ENCODE data around the gene SND1.

Gene SND1

DNA sequence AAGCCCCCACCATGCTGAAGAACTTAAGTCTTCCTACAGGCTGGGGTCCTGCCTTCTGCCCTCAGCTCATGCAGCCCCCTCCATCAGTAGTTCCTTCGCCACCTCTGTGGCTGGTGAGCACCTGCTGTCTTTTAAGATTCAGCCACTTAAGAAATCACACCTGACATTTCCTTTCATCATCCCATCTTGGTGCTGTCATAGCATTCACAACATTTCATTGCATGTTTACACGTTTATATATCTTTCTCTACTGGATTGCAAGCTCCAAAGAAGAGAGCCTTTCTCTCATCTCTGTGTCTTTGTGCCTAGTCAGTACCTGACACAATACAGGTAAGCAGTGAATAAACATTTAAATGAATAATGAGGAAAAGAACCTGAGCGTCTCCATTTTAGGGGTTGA is 38.3 kb downstream of the SND1 start:
- DNase-seq, result no peak

DNA sequence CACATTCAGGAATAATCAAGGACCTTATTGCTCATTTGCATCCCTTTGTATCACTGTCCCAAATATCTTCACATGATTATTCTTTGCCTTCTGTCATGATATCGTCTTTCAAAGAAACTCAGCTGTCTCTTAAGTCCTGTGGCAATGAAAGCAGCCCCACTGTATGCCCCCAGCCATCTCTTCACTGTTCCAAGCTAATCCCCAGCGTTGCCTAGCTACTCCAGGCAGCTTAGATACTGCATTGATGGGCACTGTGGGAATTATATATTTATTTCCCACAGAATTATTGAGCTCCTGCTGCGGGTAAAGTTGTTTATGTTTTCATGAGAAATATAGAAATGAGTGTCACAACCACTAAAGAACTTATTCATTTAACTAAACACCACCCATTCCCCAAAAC is 38.8 kb downstream of the SND1 start:
- no peak for DNase-seq

DNA sequence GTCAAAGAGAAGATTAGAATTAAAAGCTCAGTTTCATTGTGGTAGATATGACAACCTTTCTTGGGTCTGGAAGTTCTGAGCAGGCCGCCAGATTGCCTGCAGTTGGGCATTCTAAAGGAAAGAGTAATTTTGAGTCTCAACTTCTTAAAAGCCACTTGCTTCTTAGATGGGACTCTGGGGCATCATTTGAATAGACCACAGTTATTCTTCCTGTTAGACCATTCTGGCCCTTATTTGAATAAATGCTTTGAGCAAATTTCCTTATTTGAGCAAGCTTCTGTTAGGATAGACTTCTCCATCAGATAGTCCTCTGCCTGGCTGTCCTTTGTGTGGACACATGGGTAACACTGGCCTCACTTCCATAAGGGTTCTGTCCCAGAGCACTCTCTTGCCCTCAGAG is 40.2 kb downstream of the SND1 start:
- DNase-seq, result no peak

DNA sequence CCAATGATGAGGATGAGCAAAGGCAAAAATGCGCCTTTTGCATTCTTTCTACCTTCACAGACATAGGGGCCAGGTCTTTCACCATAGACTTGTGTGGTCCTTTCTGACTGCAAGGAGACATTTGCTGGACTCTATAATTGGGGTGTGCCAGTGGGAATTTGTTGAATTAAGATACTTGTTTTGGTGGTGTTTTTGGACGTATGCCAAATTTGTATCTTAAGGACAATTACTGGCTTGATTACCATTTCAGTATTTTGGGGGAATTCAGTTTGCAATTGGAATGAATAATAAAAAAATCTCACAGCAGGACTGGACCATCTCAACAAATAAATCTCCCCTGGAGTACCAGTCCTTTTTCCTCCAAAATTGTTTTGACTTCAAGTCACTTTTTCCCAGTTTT is 47.9 kb downstream of the SND1 start:
- DNase-seq, result no peak

DNA sequence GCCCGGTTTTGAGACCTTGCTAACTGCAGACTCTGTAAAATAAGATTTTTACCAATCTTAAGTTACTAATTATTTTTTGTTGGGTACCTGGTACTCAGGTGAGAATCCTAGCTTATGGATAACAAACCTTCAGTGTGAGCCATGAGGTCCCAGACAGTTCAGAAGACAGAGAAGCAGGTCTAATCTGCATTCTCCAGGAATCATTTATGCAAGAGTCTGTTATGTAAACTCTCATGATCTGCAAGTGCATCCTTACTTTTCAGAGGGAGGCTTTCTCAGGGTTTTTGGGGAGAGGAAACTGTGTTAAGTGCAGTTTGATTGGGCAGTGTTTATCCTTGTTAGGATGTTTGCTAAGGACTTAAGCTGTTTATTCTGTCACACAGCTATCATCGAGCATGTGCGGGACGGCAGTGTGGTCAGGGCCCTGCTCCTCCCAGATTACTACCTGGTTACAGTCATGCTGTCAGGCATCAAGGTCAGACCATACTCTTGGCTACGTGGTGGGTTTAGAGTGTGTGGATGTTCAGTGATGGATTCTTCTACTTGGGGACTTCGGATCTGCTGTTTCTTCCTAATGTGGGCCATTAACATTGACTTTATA is 50.2 kb downstream of the SND1 start:
- DNase-seq, result no peak

DNA sequence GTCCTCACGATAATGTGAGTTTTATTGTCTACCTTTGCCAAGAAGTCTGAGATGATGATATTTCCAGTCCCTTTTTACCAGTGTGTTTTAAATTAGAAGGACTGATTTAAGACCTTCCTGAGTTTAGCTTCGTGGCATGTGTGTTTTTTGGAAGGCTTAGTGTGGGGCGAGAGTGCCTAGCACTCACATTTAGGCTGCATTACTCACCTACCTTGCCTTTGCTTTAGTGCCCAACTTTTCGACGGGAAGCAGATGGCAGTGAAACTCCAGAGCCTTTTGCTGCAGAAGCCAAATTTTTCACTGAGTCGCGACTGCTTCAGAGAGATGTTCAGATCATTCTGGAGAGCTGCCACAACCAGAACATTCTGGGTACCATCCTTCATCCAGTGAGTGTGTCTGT is 50.9 kb downstream of the SND1 start:
- no peak for DNase-seq

DNA sequence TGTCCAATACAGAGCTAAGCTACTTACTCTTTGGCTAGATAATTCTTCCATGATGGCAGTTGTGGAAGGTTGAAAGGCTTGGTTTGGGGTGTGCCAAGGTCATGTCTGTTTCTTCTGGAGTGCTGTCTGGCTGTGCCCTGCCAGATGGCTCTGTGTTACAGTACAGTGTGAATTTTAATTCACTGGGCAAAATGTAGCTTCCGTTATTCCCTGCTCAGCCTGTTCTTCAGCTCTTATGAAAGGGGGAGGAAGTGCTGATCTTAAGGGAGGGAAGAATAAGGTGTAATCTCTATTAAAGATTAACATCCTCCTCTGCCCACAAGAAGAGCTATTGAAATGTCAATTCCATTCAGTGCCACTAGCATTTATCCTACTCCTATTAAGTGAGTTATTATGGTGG is 52.2 kb downstream of the SND1 start:
- DNase-seq, result no peak

DNA sequence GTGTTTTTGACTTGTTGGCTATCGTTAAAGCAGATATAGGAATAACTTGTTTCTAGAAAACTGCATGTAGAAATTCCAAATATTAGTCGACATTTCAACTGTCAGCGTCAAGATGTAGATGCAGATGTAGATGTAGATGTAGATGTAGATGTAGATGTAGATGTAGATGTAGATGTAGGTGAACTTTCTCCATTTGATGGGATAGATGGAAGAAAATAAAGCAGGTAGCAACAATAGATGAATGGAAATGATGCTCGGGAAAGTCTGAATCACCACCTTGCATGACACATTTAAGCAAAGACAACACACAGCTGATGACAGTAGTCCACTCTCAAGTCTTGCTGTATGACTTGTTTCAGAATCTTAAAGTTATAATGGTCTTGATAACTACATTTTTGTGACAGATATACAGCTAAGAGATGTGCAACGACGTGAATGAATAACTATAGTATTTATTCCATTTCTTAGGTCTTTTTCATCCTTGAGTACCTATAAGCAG is 53.5 kb downstream of the SND1 start:
- no peak for DNase-seq

DNA sequence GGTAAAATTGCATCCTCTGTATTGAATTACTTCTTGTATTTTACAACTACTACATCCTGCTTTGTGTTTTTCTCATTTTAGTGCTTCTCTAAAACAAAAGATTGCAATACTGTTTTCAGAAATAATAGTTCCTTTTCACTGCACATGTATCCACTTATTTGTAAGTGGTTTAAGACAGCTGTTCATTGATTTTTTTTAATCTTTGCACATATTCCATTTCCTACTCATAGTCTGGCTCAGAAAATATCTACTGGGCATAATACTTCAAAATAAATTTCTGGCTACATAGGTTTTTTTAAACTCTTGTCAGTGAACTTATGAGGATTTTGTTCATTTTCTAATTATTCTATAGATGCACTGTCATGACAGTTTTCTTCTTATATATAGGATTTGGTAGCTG is 54.8 kb downstream of the SND1 start:
- DNase-seq, result no peak

DNA sequence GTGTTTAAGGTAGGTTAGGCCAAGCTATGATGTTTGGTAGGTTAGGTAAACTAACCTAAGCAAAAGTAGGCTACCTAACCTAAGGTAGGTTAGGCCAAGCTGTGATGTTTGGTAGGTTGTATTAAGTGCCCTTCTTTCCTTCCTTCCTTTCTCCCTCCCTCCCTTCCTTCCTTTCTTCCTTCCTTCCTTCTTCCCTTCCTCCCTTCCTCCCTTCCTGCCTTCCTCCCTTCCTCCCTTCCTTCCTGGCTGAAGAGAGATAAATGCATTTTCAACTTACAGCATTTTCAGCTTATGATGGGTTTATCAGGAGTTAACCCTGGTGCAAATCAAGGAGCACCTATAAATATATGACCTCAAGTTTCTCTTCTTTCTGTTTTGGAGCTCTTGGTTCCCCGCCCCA is 56.2 kb downstream of the SND1 start:
- DNase-seq, result no peak

DNA sequence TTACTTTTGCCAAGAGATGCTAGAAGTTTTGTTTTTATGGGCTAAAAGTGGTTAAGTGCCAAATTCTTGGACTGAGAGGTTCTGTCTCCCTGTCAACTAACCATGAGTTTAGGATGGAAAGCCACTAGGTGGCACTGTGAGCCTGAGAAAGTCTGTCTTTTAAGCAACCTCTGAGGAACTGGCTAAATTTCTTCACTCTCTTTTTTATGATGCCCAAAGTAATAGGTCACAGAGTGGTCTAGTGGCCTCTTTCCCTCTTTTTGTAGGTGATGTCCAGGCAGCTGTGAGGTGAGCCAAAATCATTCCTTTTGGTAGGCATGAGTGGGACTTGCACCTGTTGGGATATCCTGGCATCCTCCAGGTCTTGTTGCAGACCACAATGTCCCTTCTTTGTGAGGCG is 56.8 kb downstream of the SND1 start:
- no peak for DNase-seq

DNA sequence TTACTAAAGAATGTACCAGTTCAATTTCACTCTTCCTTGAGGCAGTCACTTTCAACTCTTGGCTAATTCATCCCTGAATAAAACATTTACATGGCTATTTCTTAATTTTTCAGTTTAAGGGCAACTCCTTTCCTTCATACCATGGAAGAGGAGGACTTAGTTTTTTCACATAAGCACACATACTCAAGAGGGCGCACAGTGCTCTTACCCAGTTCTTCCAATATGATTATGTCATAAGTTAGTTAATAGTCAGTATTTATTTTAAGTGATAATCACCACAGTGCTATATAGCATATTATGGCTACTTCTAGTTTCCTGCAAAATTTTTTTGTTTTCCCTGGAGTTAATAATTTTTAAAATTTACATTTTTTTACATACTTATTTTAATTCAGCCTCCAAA is 58.6 kb downstream of the SND1 start:
- DNase-seq, result no peak

DNA sequence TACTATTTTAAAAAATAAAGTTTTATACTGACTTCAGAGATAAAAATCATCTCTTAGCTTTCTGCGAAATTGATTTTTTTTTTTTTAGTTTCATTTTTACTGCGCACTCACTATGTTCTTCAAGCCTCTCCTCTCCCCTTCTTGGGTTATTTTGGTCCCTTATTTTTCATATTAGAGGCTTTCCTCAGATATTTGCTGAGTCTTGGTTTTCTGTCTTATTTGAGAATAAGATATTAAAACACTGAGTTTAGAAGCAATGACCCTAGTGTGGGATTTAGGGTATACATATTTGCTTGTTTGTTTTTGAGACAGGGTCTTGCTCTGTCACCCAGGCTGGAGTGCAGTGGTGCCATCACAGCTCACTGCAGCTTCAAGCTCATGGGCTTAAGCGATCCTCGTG is 59.9 kb downstream of the SND1 start:
- DNase-seq, result no peak

DNA sequence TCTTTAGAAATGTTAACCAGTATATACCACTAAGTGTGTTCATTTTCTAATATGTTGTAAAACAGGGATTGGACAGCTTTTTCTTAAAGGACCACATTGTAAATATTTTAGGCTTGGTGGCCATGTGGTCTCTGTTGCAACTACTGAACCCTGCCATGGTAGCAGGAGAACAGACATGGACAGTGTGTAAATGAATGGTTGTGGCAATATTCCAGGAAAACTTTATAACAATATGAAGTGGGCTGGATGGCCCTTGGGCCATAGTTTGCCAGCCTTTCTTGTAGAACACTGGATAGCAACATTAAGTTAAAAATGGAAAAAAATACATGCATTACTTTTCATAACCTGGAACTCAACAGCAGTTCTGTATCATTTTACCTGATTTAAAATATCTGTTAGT is 61.0 kb downstream of the SND1 start:
- DNase-seq, result no peak

DNA sequence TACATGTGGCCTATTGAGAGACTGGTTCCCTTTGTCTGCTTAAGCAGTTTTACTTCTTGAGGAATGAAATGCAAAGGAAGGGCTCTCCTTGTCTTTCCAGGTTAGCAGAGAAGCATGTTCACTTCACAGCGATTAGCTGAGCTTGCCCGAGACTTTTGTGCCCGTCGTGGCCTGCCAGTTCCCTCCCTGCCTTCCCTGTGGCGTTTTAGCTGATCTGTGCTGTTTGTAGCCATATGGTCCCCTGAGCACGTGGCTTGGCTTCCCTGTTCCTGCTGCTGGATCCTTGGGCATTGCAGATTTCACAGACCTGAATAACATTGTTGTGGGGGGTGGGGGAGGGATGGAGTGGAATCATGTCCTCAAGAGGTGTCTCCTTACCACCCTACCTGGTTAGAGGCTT is 61.8 kb downstream of the SND1 start:
- DNase-seq, result no peak

DNA sequence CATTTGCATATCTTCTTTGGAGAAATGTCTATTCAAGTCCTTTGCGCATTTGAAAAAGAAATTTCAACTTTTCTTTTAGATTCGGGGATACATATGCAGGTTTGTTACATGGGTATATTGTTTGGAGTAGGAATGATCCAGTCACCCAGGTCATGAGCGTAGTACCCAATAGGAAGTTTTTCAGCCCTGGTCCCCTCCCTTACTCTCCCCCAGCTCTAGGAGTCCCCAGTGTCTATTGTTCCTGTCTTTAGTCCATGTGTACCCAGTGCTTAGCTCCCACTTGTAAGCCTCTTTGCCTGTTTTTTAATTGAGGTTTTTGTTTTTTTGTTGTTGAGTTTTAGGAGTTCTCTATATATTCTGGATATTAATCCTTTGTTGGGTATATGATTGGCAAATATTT is 63.3 kb downstream of the SND1 start:
- no peak for DNase-seq

DNA sequence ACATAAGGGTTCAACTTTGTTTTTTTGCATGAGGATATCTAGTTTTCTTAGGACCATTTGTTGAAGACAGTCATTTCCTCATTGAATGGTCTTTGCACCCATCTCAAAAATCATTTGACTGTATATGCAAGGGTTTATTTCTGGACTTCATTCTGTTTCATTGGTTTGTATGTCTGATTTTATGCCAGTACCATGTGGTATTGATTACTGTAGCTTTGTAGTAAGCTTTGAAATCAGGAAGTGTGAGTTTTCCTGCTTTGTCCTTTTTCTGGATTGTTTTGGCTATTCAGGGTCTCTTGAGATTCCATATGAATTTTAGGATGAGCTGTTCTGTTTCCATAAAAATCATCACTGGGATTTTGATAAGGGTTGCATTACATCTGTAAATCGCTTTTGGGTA is 63.9 kb downstream of the SND1 start:
- DNase-seq, result no peak

DNA sequence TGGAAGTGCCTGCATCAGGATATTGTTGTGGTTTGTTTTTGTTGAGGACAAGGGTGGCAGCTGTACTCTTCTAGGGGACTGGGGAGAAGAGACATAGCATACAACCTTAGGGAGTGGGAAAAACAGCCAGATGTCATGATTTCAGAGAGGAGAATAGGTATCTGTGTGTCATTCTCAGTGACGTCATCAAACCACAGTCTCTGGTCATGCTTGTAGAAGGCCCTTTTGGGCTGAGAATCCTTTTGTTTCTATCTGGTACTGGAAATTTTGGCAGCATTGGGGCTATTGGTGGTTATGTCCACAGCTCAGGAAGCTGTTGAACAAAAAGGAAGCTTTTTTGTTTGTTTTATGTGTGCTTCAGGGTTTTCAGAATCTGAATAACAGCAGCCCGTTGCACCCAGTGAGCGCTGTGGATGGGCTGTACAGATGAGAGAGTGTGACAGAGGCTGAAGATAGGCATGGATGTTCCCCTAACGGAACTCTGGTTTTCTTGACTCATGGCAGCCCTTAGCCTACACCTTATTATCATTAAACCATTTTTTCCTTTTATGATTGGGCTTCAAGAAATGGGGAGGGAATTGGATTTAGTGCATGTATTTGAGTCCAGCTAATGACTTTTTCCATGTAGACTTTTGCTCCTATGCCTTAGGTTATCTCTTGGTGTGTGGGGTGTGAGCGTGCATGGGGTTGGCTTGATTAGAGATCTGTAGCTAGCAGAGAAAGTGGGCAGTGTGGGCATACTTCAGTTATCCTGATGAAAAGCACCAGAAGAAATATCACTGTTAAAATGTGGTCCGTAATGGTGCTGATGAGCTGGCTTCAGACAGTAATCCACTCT is 65.7 kb downstream of the SND1 start:
- DNase-seq, result no peak

DNA sequence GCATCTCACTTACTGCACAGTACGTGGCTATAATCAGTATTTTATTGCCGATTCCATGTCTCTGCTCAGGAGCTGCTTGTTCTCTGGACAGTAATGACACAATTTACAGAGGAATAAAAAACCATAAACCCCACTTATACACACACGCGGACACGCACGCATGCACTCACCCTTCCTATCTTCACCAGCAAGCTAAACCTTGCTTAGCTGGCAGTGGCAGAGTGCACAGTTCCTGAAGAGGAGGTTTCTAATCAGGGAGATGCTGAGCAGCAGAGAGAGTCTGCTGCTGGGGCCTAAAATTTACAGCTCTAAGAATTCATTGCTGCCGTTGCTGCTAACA is 66.3 kb downstream of the SND1 start:
- no peak for DNase-seq

DNA sequence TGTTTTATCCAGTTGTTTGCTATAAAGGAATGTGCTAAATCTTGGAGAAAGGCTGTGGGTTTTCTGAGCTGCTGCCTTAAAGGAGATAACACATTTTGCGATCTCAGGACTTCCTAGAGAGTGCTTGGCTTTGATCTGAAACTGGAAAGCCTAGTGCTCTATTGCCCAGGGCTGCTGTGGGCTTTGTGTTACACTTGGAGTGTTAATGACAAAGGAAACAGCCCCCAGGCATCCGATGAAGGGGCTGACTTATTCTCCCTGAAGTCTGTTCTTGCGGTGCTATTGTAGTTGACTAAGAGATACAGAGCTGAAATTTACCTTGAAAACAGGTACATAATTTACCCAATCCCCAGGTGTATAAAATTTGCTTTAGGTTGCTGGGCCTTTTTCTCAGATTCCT is 74.5 kb downstream of the SND1 start:
- no peak for DNase-seq

DNA sequence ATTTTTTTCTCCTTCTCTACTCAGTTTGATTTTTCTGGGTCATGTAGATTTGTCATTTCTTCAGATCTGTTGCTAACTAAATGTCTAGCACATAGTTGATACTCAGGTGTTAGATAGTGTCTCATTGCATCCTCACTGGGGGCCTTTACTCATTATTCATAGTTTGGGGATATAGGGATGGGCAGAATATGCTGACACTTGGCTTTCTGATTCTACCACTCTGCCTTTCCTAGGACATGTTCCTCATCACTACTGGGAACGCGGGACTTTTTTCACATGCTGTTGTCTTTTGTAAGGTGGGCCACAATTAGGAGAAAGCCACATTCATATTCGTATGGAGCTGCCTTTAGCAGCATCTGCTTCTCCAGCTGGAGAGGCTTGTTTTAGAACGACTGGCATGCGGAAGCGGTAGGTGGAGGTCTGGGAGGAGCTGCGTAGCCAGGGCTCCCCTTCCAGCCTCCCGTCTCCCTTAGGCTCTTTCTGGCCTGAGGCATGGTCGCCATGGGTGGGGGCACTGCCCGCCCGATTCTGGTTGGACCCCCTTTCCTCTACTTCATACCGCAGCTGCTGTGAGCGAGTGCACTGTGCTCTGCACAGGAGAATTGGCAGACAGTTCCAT is 78.8 kb downstream of the SND1 start:
- DNase-seq, result no peak

DNA sequence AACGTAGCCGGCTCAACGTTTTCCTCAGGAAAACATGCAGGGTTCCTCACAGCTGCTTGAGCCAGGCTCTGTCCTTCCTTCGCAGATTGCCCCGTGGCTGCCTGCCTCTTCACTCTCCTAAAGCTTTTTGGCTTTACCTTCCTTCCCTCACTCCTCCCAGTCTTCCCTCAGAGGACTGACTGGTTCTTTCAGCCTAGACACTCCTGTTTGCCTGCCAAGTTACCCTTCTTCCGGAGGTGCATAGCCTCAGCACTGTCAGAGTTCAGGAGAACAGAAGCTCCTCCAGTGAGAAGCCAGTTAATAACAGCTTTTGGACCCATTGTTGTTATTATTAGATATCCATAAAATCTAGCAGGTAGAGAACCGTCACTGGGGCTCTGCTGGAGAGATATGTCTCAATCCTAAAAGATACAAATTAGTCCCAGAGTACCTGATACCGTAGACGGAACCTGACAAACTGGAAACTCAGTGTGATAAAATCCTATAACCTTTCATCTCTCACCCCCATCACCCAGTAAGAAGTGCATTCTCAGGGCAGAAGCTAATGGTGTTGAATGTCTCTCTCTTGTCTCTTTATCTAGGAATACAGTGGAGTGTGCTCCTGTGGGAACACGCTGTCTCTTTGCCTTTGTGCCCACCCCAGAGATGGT is 79.6 kb downstream of the SND1 start:
- DNase-seq, result no peak

DNA sequence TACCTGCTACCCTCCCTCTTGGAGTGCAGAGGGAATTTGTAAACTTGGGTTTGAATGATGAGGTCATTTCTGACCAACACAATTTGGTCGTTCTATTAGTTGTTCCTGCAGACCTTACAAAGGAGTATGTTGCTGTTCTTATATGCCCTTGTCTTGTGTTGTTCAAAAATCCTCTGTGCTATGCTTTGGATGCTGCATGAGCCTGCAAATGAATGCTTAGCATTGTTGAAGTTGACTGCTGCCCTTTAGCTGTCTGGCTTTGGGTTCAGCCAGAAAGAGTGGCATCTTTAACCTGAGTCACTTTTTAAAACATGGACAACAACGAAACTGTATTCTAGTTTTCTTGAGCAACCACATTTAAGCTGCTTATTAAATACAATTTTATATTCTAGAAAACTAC is 80.3 kb downstream of the SND1 start:
- DNase-seq, result no peak

DNA sequence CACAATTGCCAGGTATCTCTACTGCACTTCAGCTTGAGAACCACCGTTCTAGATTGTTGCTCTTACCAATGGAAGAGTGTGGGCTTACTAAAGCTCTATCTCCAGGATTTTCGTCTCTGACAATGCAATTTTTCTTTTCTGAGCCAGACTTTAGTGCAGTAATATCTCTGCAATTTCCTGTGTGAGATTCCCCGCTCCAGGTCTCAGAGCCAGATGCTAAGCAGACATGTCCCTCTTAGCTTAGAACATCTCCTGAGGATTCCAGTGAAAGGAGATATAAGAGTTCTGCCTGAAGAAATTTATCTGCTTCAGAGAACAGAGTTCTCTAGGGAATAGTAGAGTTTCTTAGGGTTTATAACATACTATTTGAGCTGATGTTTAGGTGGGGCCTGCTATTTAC is 82.0 kb downstream of the SND1 start:
- no peak for DNase-seq
